Measurements from ENCODE around the gene PHTF2.

DNA sequence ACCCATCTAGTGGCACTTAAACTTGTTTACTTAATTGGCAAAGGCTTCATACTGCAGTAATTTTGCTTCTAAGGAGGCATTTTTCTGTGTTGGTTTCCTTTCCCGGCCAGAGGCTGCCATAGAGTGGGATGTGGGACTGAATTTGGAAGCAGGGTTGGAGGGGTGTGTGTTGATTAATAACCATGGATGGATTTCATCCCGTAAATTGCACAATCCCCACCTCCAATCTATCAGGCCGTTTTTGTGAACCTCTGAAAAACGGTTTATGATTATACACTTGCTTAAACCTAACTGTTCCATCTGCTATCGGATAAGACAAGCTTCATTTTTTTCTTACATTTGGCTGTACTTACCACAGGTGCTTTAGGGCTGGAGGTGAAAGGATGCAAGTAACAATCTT is 1.6 kb upstream of the PHTF2 start:
- TF ChIP-seq, protein P1, sequence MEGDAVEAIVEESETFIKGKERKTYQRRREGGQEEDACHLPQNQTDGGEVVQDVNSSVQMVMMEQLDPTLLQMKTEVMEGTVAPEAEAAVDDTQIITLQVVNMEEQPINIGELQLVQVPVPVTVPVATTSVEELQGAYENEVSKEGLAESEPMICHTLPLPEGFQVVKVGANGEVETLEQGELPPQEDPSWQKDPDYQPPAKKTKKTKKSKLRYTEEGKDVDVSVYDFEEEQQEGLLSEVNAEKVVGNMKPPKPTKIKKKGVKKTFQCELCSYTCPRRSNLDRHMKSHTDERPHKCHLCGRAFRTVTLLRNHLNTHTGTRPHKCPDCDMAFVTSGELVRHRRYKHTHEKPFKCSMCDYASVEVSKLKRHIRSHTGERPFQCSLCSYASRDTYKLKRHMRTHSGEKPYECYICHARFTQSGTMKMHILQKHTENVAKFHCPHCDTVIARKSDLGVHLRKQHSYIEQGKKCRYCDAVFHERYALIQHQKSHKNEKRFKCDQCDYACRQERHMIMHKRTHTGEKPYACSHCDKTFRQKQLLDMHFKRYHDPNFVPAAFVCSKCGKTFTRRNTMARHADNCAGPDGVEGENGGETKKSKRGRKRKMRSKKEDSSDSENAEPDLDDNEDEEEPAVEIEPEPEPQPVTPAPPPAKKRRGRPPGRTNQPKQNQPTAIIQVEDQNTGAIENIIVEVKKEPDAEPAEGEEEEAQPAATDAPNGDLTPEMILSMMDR (IDR thresholded peaks at IDR 0.05): no peak
- no peak for TF ChIP-seq EP300 (IDR thresholded peaks at IDR 0.05)

Measured in ovary (tissue), 3 donors.